A549 (cell line): ENCODE results near the gene OR4B1.

Experiments
- BHLHE40 ChIP-seq: IDR thresholded peaks from 2 replicates; pipeline ENCODE4 v1.6.1; 2012; ENCODE audit warnings: low read depth, low read length, inconsistent platforms
- CBX8 ChIP-seq: fragments of 200-600 bp; sonication (generic); IDR thresholded peaks from 2 replicates; pipeline ENCODE4 v1.6.1; 2016
- CEBPB ChIP-seq, 2 experiments: fragments of >200 bp in 1 of 2; sonication (Bioruptor Twin) in 1 of 2; formaldehyde crosslinking in 1 of 2; IDR thresholded peaks; 2 replicates each; pipeline ENCODE4 v1.6.1; 2012 to 2016
- CTCF ChIP-seq: fragments of >200 bp; sonication (Bioruptor Twin); formaldehyde crosslinking; IDR thresholded peaks from 3 replicates; pipeline ENCODE4 v1.5.1; 2016
- FOSL2 ChIP-seq, 2 experiments: fragments of 450-650 bp in 1 of 2; fragments of >200 bp in 1 of 2; sonication (Bioruptor Twin) in 1 of 2; formaldehyde crosslinking; IDR thresholded peaks; 2 replicates each; pipeline versions ENCODE4 v1.5.0 to v1.6.1; 2016 to 2020; ENCODE audit warnings: mild to moderate bottlenecking in 1 of 2, moderate library complexity in 1 of 2
- JUNB ChIP-seq: fragments of >200 bp; sonication (Bioruptor Twin); formaldehyde crosslinking; IDR thresholded peaks from 2 replicates; pipeline ENCODE4 v1.6.1; 2016
- KDM1A ChIP-seq: fragments of 200-600 bp; sonication (generic); IDR thresholded peaks from 2 replicates; pipeline ENCODE4 v1.6.1; 2016; ENCODE audit warnings: low read depth, mild to moderate bottlenecking
- NFE2L2 ChIP-seq: fragments of 150-350 bp; conservative IDR thresholded peaks from 2 replicates; pipeline ENCODE4 v1.6.1; 2014; ENCODE audit warnings: low read length
- NR3C1 ChIP-seq: fragments of >200 bp; sonication (Bioruptor Twin); formaldehyde crosslinking; IDR thresholded peaks from 3 replicates; pipeline ENCODE4 v1.6.1; 2017
- PHF8 ChIP-seq: fragments of 200-600 bp; sonication (generic); IDR thresholded peaks from 2 replicates; pipeline ENCODE4 v1.6.1; 2016; ENCODE audit warnings: low read depth, mild to moderate bottlenecking, antibody characterized with exemption, moderate library complexity, borderline replicate concordance
- POLR2A ChIP-seq: IDR thresholded peaks from 2 replicates; pipeline ENCODE4 v1.6.1; 2012; ENCODE audit warnings: mild to moderate bottlenecking, low read length
- REST ChIP-seq: fragments of 200-600 bp; sonication (generic); IDR thresholded peaks from 2 replicates; pipeline ENCODE4 v1.6.1; 2016; ENCODE audit warnings: antibody characterized with exemption, mild to moderate bottlenecking, moderate library complexity
- ZFP36 ChIP-seq: fragments of 450-650 bp; IDR thresholded peaks from 2 replicates; pipeline ENCODE4 v1.6.1; 2014; ENCODE audit warnings: borderline replicate concordance; ENCODE audit not compliant: partially characterized antibody

DNA sequence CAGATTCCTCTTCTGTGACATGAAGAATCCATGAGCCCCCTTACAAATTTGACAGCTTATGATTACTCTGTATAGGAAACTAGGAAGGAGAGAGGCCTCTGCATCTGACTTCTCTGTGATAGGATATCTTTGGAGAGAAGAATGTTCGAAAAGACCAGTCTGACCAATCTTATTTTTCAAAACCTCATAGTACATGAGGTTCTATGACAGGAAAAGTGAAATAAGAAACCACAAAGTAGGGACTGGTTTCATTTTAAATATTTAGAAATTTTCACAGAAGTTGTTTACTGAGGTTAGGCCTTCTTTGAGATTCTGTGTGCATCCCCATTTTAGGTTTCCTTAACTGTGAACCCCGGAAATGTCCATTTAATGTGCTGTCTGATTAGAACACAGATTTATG, 45.0 kb downstream of the OR4B1 start:
- TF ChIP-seq POLR2A (no peak), CTCF (no peak), FOSL2 (IDR thresholded peaks at IDR 0.05) (no peak), FOSL2 (CRISPR knock-in tag; IDR thresholded peaks at IDR 0.05) (no peak), REST (no peak), CBX8 (no peak), PHF8 (no peak), JUNB (no peak), NR3C1 (no peak), BHLHE40 (no peak), KDM1A (no peak), CEBPB (IDR thresholded peaks at IDR 0.05) (no peak), ZFP36 (no peak), NFE2L2 (no peak)
